ENCODE results near the gene LRRFIP2. TPM values are rescaled to one million over a fixed set of nuclear protein-coding genes. Genes with fewer than 3 reads are reported as not detected.
"Not testable (repeated sequence)": the region's sequence is repeated elsewhere in the genome, so short reads cannot be mapped to it uniquely, and the experiment has no call there.

LRRFIP2 gene
- 10 to 100 TPM in 11 of 12 donors, not detected in 1; 33.1 to 76.3 (median 45.3) TPM for polyA plus RNA-seq (ENCODE audit: insufficient read length in 12 of 12)
- long read RNA-seq, donor 1, partial matches to known transcripts, result 29 of 33 reads
- long read RNA-seq, donor 1, other reads (novel, unspliced or antisense), result 0 of 33 reads
- long read RNA-seq, donor 2, partial matches to known transcripts, result 12 of 16 reads
- long read RNA-seq, donor 2, other reads (novel, unspliced or antisense), result 0 of 16 reads
- long read RNA-seq, donor 3, partial matches to known transcripts, result 12 of 14 reads
- long read RNA-seq, donor 3, other reads (novel, unspliced or antisense), result 0 of 14 reads
- long read RNA-seq, donor 4, partial matches to known transcripts, result 0 of 1 reads
- long read RNA-seq, donor 4, other reads (novel, unspliced or antisense), result 0 of 1 reads
- long read RNA-seq, donor 5, partial matches to known transcripts, result 27 of 29 reads
- long read RNA-seq, donor 5, other reads (novel, unspliced or antisense), result 0 of 29 reads
- long read RNA-seq, donor 6, partial matches to known transcripts, result 5 of 10 reads
- long read RNA-seq, donor 6, other reads (novel, unspliced or antisense), result 0 of 10 reads
- long read RNA-seq, donor 7, partial matches to known transcripts, result 10 of 14 reads
- long read RNA-seq, donor 7, other reads (novel, unspliced or antisense), result 0 of 14 reads
- long read RNA-seq, donor 8, partial matches to known transcripts, result 11 of 14 reads
- long read RNA-seq, donor 8, other reads (novel, unspliced or antisense), result 0 of 14 reads
- long read RNA-seq, donor 9, partial matches to known transcripts, result 9 of 11 reads
- long read RNA-seq, donor 9, other reads (novel, unspliced or antisense), result 0 of 11 reads
- long read RNA-seq, donor 10, partial matches to known transcripts, result 28 of 34 reads
- long read RNA-seq, donor 10, other reads (novel, unspliced or antisense), result 0 of 34 reads
- long read RNA-seq, donor 11, partial matches to known transcripts, result 13 of 19 reads
- long read RNA-seq, donor 11, other reads (novel, unspliced or antisense), result 0 of 19 reads

DNA sequence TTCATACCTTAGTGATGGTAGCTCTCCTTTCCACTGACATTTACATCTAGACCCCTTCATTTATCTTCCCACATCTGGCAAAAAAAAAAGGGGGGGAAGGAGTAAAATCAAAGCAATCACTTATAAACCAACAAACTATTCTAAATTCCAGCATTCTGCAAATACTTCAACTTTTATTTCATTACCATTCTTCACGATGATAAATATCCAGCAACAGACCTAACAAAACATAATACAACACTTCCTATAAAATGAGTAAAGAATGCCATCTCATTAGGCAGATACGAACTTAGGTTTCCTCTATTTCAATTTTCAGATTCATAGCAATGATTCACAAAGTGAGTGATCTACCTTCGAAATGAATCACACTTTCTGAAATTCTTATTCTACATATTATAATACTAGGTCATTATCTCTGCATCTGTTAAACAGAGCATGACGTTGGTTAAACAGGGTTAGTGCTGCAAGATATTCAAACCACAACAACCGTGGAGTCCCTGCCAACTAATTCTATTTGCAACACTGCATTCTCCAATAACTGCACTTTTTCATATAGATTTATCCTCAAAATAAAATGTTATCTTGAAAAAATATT, at the start of gene LRRFIP2:
Gene LRRFIP2 (minus strand): TSS at position 51 of the 595 bp plus-strand sequence. CDS start 25,599 bp downstream, outside the sequence.
- DNase-seq, result no peak

- DNase-seq, result no peak
These were observed 49.2 kb upstream of the LRRFIP2 start for GRCh38 chr3:37223576-37223975.

GRCh38 chr3:37223141-37223558, 48.8 kb upstream of the LRRFIP2 start:
- no peak for DNase-seq

- DNase-seq, result not testable (repeated sequence)
These were observed 48.2 kb upstream of the LRRFIP2 start for GRCh38 chr3:37222542-37222941.

- DNase-seq, result no peak
These were observed 47.0 kb upstream of the LRRFIP2 start for GRCh38 chr3:37221407-37221806.

- no peak for DNase-seq
These were observed 44.9 kb upstream of the LRRFIP2 start for GRCh38 chr3:37219266-37219665.

DNA sequence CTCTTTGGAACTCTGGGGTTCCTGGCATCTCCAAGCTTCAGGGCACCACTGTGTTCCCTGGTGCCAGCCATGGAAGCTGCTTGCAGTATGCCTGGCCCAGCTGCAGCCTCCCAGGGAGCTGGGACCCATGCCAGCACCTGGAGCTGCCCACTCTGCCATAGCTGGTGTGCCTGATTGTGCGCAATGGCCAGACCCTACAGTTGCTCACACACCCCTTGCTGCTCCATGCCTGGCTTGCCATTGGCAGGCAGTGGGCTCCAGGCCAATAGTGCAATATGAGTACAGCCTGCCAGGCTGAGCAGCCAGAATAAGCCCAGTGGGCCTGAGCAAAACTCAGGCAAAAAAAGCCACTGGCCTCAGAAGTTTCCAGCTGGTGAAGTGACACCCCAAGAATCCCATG, 43.8 kb upstream of the LRRFIP2 start:
- DNase-seq, result no peak

GRCh38 chr3:37217098-37217849, 42.9 kb upstream of the LRRFIP2 start:
- DNase-seq, result no peak

DNA sequence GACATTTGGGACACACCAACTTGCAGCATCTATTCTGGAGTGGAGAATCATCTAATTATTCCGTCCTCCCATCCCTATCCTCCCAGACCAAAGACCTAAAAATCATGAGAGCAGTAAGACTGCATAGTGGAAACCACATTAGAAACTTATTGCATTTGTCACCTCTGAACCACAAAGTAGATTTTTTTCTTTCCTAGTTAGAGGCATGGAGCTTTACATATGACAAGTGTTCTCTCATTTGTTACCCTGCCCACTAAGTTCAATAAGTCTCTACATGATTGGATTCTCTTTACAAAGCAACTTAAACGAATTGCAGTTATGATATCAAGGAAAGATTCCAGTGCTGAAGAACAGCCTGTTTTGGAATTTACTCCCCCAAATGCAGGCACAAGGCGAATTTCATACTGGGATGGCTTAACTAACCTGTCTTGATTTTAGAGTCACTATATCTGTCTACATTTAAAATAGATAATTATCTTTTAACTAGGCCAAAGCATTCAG, 42.3 kb upstream of the LRRFIP2 start:
- DNase-seq, result no peak

DNA sequence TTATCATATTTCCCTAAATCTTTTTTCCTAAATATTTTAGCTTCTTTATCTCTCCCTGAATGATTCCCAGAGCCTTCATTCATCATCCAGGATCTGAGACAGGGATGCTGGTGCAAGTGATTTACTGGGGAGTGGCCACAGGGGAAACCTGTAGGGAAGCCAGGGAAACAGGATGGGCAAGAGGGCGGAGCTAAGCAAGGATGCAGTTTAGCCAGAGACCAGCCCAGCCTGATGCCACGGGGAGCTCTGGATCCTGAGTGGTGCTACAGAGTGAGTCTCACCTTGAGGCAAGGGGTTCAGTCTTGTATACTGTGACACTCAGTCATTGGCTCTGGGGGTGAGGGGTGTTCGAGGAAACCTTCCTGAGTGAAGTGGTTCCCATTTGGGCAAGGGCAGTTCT, 39.7 kb upstream of the LRRFIP2 start:
- no peak for DNase-seq

DNA sequence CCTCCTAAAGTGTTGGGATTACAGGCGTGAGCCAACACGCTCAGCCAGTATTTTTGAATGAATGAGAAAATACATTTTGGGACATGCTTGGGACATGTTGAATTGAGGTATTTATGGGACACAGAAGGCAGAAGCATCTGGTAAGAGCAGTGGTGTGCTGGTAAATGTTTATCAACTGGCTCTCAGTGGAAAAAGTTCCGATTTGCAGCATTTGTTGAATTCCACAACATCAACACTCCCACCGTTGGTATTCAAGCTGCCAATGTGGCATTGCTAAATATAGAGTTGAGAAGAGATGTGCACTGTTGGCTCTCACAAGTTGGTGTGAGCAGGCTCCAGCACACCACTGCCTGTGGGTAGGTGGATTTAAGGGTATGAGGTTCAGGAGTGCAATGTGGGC, 35.8 kb upstream of the LRRFIP2 start:
- DNase-seq, result no peak

- DNase-seq, result not testable (repeated sequence)
These were observed 34.2 kb upstream of the LRRFIP2 start for GRCh38 chr3:37208576-37208975.

- not testable (repeated sequence) for DNase-seq
These were observed 33.6 kb upstream of the LRRFIP2 start for GRCh38 chr3:37208008-37208407.

DNA sequence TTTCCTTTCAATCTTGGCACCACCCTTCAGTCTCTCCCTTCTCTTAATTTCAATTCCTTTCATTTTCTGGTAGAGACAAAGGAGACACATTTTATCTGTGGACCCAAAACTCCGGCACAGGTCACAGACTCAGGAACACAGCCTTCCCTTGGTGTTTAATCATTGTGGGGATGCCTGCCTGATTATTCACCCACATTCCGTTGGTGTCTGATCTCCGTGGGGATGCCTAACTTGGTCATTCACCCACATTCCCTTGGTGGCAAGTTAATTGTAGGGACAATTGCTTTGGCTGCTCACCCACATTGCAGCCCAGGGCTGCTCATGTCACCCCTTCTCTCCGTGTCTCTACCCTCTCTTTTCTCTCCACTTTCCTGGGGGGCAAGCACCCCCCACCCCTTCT, 31.7 kb upstream of the LRRFIP2 start:
- not testable (repeated sequence) for DNase-seq

GRCh38 chr3:37204314-37204713, 29.9 kb upstream of the LRRFIP2 start:
- DNase-seq, result no peak

DNA sequence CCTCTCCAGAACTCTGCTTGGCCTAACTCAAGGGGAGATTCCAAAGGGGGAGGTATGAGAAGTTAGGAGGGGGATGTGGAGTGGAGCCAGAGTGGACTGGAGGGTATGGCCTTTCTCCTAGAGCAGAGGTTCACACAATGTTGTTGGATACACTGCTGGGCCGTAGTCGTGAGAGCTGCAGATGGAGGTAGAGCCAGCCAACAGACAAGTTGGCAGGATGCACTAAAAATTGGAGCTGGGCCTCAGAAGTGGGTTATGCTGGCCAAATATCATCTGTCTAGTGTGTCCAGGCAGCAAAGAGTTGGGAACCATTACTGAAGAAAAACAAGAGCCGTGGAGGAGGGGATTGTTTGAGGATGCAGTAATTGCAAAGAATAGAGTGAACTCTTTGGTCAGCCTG, 27.7 kb upstream of the LRRFIP2 start:
- DNase-seq, result peak; percentile 32

GRCh38 chr3:37200141-37200540, 25.8 kb upstream of the LRRFIP2 start:
- DNase-seq, result no peak

- no peak for DNase-seq
These were observed 24.6 kb upstream of the LRRFIP2 start for GRCh38 chr3:37198996-37199395.

GRCh38 chr3:37198547-37198946, 24.2 kb upstream of the LRRFIP2 start:
- no peak for DNase-seq

GRCh38 chr3:37197810-37198371, 23.5 kb upstream of the LRRFIP2 start:
- no peak for DNase-seq

- DNase-seq, result no peak
These were observed 20.2 kb upstream of the LRRFIP2 start for GRCh38 chr3:37194533-37194932.
